ENCODE results near the gene KSR2. TPM values are rescaled to one million over a fixed set of nuclear protein-coding genes. Genes with fewer than 3 reads are reported as not detected.

The KSR2 gene
- total RNA-seq, 1 experiment from 2014 or later = 0.06 TPM

GRCh38 chr12:117692512-117692911, 276.3 kb downstream of the KSR2 start:
- no peak for DNase-seq (ENCODE audit: low spot score)

- no peak for DNase-seq (ENCODE audit: low spot score)
These were observed 278.9 kb downstream of the KSR2 start for GRCh38 chr12:117689857-117690256.

GRCh38 chr12:117688446-117688845, 280.3 kb downstream of the KSR2 start:
- DNase-seq (ENCODE audit: low spot score) = no peak

- peak; percentile 43 for DNase-seq (ENCODE audit: low spot score)
These were observed 281.8 kb downstream of the KSR2 start for GRCh38 chr12:117686911-117687377.

- no peak for DNase-seq (ENCODE audit: low spot score)
These were observed 282.6 kb downstream of the KSR2 start for GRCh38 chr12:117686210-117686609.

GRCh38 chr12:117685110-117685926, 283.5 kb downstream of the KSR2 start:
- peak; percentile 85 for DNase-seq (ENCODE audit: low spot score)

DNA sequence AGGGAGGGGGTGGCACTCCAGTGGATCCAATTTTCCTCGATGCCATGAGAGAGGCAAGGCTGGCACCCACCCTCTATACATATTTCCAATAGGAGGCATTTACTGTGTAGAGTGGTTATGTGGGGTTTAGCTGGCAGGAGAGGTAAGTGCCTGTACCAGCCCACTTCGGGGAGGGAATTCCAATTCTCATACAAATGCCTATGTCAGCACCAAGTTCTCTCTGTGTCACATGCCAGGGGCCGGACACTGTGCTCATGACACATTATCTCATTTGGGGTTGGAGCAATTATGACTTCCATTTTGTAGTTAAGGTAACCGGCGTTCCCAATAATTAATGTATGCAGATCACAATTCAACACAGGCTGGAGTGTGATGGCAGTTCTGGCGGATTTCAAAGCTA, 284.3 kb downstream of the KSR2 start:
- DNase-seq (ENCODE audit: low spot score) = no peak

GRCh38 chr12:117680312-117680711, 288.5 kb downstream of the KSR2 start:
- DNase-seq (ENCODE audit: low spot score) = no peak

DNA sequence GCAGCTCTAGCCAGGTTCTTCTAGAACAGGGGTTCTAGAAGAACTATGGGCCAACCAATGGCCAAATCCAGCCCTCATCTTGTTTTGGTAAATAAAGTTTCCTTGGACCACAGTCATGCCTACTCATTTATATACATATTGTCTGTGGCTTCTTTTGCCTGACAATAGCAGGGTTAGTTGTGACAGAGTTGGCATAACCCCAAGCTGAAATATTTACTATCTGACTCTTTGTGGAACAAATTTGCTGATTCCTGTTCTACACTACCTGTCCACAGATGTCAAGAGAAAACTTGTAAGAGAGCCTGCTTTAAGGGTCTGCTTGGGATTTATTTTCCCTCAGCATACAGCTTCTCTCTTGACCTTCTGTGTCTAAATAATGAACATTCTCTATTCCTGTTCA, 289.0 kb downstream of the KSR2 start:
- no peak for DNase-seq (ENCODE audit: low spot score)

GRCh38 chr12:117674763-117675162, 294.0 kb downstream of the KSR2 start:
- DNase-seq (ENCODE audit: low spot score) = no peak

GRCh38 chr12:117674313-117674712, 294.5 kb downstream of the KSR2 start:
- DNase-seq (ENCODE audit: low spot score) = no peak

GRCh38 chr12:117671734-117672133, 297.1 kb downstream of the KSR2 start:
- no peak for DNase-seq (ENCODE audit: low spot score)

GRCh38 chr12:117664169-117664568, 304.6 kb downstream of the KSR2 start:
- no peak for DNase-seq (ENCODE audit: low spot score)

- DNase-seq (ENCODE audit: low spot score) = no peak
These were observed 306.0 kb downstream of the KSR2 start for GRCh38 chr12:117662620-117663395.

- no peak for DNase-seq (ENCODE audit: low spot score)
These were observed 306.6 kb downstream of the KSR2 start for GRCh38 chr12:117662220-117662619.

- no peak for DNase-seq (ENCODE audit: low spot score)
These were observed 307.3 kb downstream of the KSR2 start for GRCh38 chr12:117661471-117661870.

- DNase-seq (ENCODE audit: low spot score) = no peak
These were observed 307.9 kb downstream of the KSR2 start for GRCh38 chr12:117660896-117661295.

DNA sequence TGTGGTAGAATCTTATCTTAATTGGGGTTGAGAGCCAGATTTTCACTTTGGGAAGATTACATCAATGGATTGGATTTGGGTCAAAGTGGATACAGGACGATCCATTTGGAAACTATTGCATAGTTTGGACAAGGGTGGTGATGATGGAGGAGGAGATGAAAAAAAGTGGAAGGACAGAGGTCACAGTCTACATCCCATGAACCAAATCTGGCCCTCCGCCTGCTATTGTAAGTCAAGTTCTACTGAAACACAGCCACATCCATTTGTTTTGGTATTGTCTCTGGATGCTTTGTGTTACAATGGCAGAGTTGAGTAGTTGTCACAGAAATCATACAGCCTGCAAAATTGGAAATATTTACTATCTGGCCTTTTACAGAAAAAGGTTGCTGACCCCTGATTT, 310.6 kb downstream of the KSR2 start:
- no peak for DNase-seq (ENCODE audit: low spot score)

- DNase-seq (ENCODE audit: low spot score) = no peak
These were observed 319.0 kb downstream of the KSR2 start for GRCh38 chr12:117649796-117650195.

- DNase-seq (ENCODE audit: low spot score) = no peak
These were observed 322.3 kb downstream of the KSR2 start for GRCh38 chr12:117646520-117646919.

GRCh38 chr12:117645473-117645872, 323.3 kb downstream of the KSR2 start:
- DNase-seq (ENCODE audit: low spot score) = no peak

GRCh38 chr12:117643971-117644370, 324.8 kb downstream of the KSR2 start:
- DNase-seq (ENCODE audit: low spot score) = no peak

DNA sequence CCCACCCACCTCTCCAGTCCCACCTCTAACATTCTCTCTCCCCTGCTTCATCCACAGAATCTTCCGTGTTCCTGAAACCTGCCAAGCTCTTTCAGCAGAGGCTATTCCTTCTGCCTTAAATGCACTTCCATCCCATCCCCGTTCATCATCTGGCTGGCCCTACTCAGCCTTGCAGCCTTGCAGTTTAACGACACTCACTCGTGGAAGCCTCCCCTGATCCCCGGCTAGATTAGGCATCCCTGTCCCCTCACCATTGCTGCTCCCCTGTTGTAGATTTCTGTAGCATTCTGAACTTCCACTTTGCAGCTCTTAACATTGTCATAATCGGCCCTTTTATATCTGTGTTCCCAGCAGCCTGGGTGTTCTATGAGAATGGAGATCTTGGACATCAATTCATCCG, 326.9 kb downstream of the KSR2 start:
- DNase-seq (ENCODE audit: low spot score) = no peak
